H9 (cell line): Measurements from ENCODE around the gene DENND1A. TPM values are rescaled to one million over a fixed set of nuclear protein-coding genes. Genes with fewer than 3 reads are reported as not detected.

Source experiments
- DNase-seq: peaks from one replicate; pipeline ENCODE4 v3.0.0-alpha.2; 2017
- H2AFZ ChIP-seq: one replicate; pipeline ENCODE4 v1.6.1; 2013; ENCODE audit warnings: mild to moderate bottlenecking, low read length, control low read depth, moderate library complexity
- H2AK5ac ChIP-seq: 2 replicates; pipeline ENCODE4 v1.6.1; 2013; ENCODE audit warnings: low read length, control low read depth, mixed read lengths; ENCODE audit not compliant: insufficient read length
- H2BK120ac ChIP-seq: one replicate; pipeline ENCODE4 v1.6.1; 2013; ENCODE audit warnings: low read depth, mild to moderate bottlenecking, low read length, control low read depth, inconsistent platforms; ENCODE audit not compliant: poor library complexity, severe bottlenecking
- H2BK12ac ChIP-seq: 2 replicates; pipeline ENCODE4 v1.6.1; 2013; ENCODE audit warnings: low read length, control low read depth, mixed read lengths, low read depth; ENCODE audit not compliant: insufficient read length
- H2BK15ac ChIP-seq: 2 replicates; pipeline ENCODE4 v1.6.1; 2013; ENCODE audit warnings: low read depth, low read length, control low read depth
- H2BK20ac ChIP-seq: one replicate; pipeline ENCODE4 v1.6.1; 2013; ENCODE audit warnings: low read depth, mild to moderate bottlenecking, low read length, control low read depth, inconsistent platforms; ENCODE audit not compliant: poor library complexity, severe bottlenecking
- H2BK5ac ChIP-seq: 2 replicates; pipeline ENCODE4 v1.6.1; 2013; ENCODE audit warnings: low read length, control low read depth, mixed read lengths; ENCODE audit not compliant: insufficient read length
- H3K14ac ChIP-seq: 2 replicates; pipeline ENCODE4 v1.6.1; 2013; ENCODE audit warnings: low read length, control low read depth; ENCODE audit not compliant: insufficient read depth
- H3K18ac ChIP-seq: 2 replicates; pipeline ENCODE4 v1.6.1; 2013; ENCODE audit warnings: low read depth, mild to moderate bottlenecking, mixed read lengths, low read length, control low read depth; ENCODE audit not compliant: insufficient read length
- H3K23ac ChIP-seq: 2 replicates; pipeline ENCODE4 v1.6.1; 2013; ENCODE audit warnings: low read length, control low read depth, mixed read lengths, low read depth; ENCODE audit not compliant: insufficient read length
- H3K23me2 ChIP-seq: 2 replicates; pipeline ENCODE4 v1.6.1; 2013; ENCODE audit warnings: low read depth, mild to moderate bottlenecking, mixed read lengths, low read length, control low read depth; ENCODE audit not compliant: insufficient read length, poor library complexity, severe bottlenecking
- H3K27ac ChIP-seq: 2 replicates; pipeline ENCODE4 v1.5.1; 2013; ENCODE audit warnings: low read length, control low read depth, mixed read lengths, low read depth; ENCODE audit not compliant: insufficient read length
- H3K27me3 ChIP-seq: 2 replicates; pipeline ENCODE4 v1.6.1; 2013; ENCODE audit warnings: low read length, control low read depth, inconsistent platforms; ENCODE audit not compliant: insufficient read depth
- H3K4ac ChIP-seq: 2 replicates; pipeline ENCODE4 v1.6.1; 2013; ENCODE audit warnings: low read depth, mild to moderate bottlenecking, control low read depth, inconsistent platforms, low read length, moderate library complexity
- H3K4me1 ChIP-seq: 2 replicates; pipeline ENCODE4 v1.6.1; 2013; ENCODE audit warnings: low read length, control low read depth, inconsistent platforms; ENCODE audit not compliant: insufficient read depth
- H3K4me2 ChIP-seq: 2 replicates; pipeline ENCODE4 v1.6.1; 2013; ENCODE audit warnings: low read length, control low read depth, mixed read lengths; ENCODE audit not compliant: insufficient read length, insufficient read depth
- H3K56ac ChIP-seq: 2 replicates; pipeline ENCODE4 v1.6.1; 2013; ENCODE audit warnings: low read depth, mild to moderate bottlenecking, mixed read lengths, low read length, control low read depth; ENCODE audit not compliant: insufficient read length
- H3K79me1 ChIP-seq: 2 replicates; pipeline ENCODE4 v1.6.1; 2013; ENCODE audit warnings: low read depth, mild to moderate bottlenecking, moderate library complexity, low read length, control low read depth, inconsistent platforms; ENCODE audit not compliant: insufficient read depth, poor library complexity, severe bottlenecking
- H3K79me2 ChIP-seq: 2 replicates; pipeline ENCODE4 v1.6.1; 2013; ENCODE audit warnings: low read length, control low read depth, inconsistent platforms; ENCODE audit not compliant: insufficient read depth
- H3K9ac ChIP-seq: 2 replicates; pipeline ENCODE4 v1.6.1; 2013; ENCODE audit warnings: low read length, control low read depth, mixed read lengths; ENCODE audit not compliant: insufficient read length; ENCODE audit errors: extremely low read depth
- H3K9me3 ChIP-seq: one replicate; pipeline ENCODE4 v1.6.1; 2013; ENCODE audit warnings: low read depth, low read length, inconsistent platforms; ENCODE audit not compliant: control insufficient read depth
- H3T11ph ChIP-seq: one replicate; pipeline ENCODE4 v1.6.1; 2013; ENCODE audit warnings: mild to moderate bottlenecking, low read length, control low read depth, inconsistent platforms
- H4K20me1 ChIP-seq: one replicate; pipeline ENCODE4 v1.6.1; 2013; ENCODE audit not compliant: control insufficient read depth, insufficient read length, insufficient read depth
- H4K5ac ChIP-seq: 2 replicates; pipeline ENCODE4 v1.6.1; 2013; ENCODE audit warnings: low read depth, mild to moderate bottlenecking, mixed read lengths, low read length, control low read depth; ENCODE audit not compliant: insufficient read length
- H4K8ac ChIP-seq: replicated peaks from 2 replicates; pipeline ENCODE4 v1.6.1; 2013; ENCODE audit warnings: low read length, control low read depth, mixed read lengths, low read depth; ENCODE audit not compliant: insufficient read length
- H4K91ac ChIP-seq: 2 replicates; pipeline ENCODE4 v1.6.1; 2013; ENCODE audit warnings: low read depth, mild to moderate bottlenecking, moderate library complexity, mixed read lengths, low read length, control low read depth; ENCODE audit not compliant: insufficient read length
- H3K27ac Mint-ChIP-seq, 3 experiments: 2 replicates in 2 of 3; 3 replicates in 1 of 3; pipeline ENCODE4 v1.8.0; 2020 to 2021; ENCODE audit warnings: mixed read lengths in 3 of 3, mild to moderate bottlenecking in 1 of 3, moderate library complexity in 1 of 3
- H3K27me3 Mint-ChIP-seq: 2 replicates; pipeline ENCODE4 v1.8.0; 2021; ENCODE audit warnings: low read depth, mild to moderate bottlenecking, moderate library complexity, mixed read lengths
- H3K36me3 Mint-ChIP-seq, 3 experiments: 2 replicates in 2 of 3; 3 replicates in 1 of 3; pipeline ENCODE4 v1.8.0; 2020 to 2021; ENCODE audit warnings: low read depth in 3 of 3, mixed read lengths in 3 of 3; ENCODE audit not compliant: insufficient read depth in 1 of 3
- H3K4me1 Mint-ChIP-seq, 2 experiments: 2 replicates each; pipeline ENCODE4 v1.8.0; 2020; ENCODE audit warnings: mixed read lengths in 2 of 2
- H3K4me3 Mint-ChIP-seq, 2 experiments: 2 replicates in 1 of 2; 3 replicates in 1 of 2; pipeline ENCODE4 v1.8.0; 2020 to 2021; ENCODE audit warnings: mild to moderate bottlenecking in 2 of 2, mixed read lengths in 2 of 2, moderate library complexity in 1 of 2
- H3K9me3 Mint-ChIP-seq, 2 experiments: 2 replicates in 1 of 2; 3 replicates in 1 of 2; pipeline ENCODE4 v1.8.0; 2020; ENCODE audit warnings: mild to moderate bottlenecking in 2 of 2, mixed read lengths in 2 of 2, moderate library complexity in 1 of 2
- WGBS: extraction: QIAGEN DNeasy Blood & Tissue Kit; methylation state at CpG from one replicate; pipeline ENCODE4 v1.1.7; 2013; ENCODE audit warnings: missing lambda C conversion rate, low lambda C conversion rate, mixed read lengths; ENCODE audit not compliant: insufficient read length; ENCODE audit errors: extremely low coverage; 5-methylcytosine and 5-hydroxymethylcytosine counted together
- total RNA-seq: library from RNA; stranded (reverse); gene quantifications from 2 replicates; pipeline ENCODE4 v1.2.1, GENCODE V29; 2021
- TF ChIP-seq, protein P1 (sequence below): fragments of 200-600 bp; sonication (generic); conservative IDR thresholded peaks from 3 replicates; pipeline ENCODE4 v1.8.0; 2021; ENCODE audit warnings: antibody characterized with exemption, mild to moderate bottlenecking

Gene DENND1A
- total RNA-seq, 1 experiment from 2014 or later = 20.4 TPM

- Mint-ChIP-seq H3K36me3 (peaks cover 17 to 24% (median 18%) of the 10 kb centered on the region in 3 experiments), H3K4me1 (peaks cover 24 to 37% of the 10 kb centered on the region in 2 experiments), H3K27me3 (no peaks in the 10 kb centered on the region), H3K9me3 (peaks cover 0 to 11% of the 10 kb centered on the region in 2 experiments; a peak in 3 of 5 replicates), H3K27ac (no peak overlapping the region), H3K4me3 (no peak overlapping the region)
- Histone ChIP-seq H3K79me1 (no peaks in the 10 kb centered on the region), H3K56ac (no peak overlapping the region), H2BK12ac (no peak overlapping the region), H3K4me2 (no peak overlapping the region), H4K91ac (no peak overlapping the region), H3K9me3 (no peaks in the 10 kb centered on the region), H4K20me1 (no peaks in the 10 kb centered on the region), H2BK120ac (no peak overlapping the region), H3K79me2 (no peaks in the 10 kb centered on the region), H3K4ac (no peak overlapping the region), H3K4me1 (0 out of 2 replicates have a peak, but pooled peaks cover 2% of the 10 kb centered on the region), H2BK20ac (no peak overlapping the region), H3K23me2 (no peaks in the 10 kb centered on the region), H3K27ac (no peak overlapping the region), H2BK5ac (no peak overlapping the region), H2AK5ac (no peak overlapping the region), H3K27me3 (no peaks in the 10 kb centered on the region), H4K8ac (no peak overlapping the region), H3K23ac (no peak overlapping the region), H3K14ac (no peak overlapping the region), H3K9ac (no peak overlapping the region), H3K18ac (no peak overlapping the region), H4K5ac (no peak overlapping the region), H3T11ph (no peak overlapping the region), H2AFZ (no peak overlapping the region), H2BK15ac (no peak overlapping the region)
- DNase-seq = no peak
- TF ChIP-seq, protein P1, sequence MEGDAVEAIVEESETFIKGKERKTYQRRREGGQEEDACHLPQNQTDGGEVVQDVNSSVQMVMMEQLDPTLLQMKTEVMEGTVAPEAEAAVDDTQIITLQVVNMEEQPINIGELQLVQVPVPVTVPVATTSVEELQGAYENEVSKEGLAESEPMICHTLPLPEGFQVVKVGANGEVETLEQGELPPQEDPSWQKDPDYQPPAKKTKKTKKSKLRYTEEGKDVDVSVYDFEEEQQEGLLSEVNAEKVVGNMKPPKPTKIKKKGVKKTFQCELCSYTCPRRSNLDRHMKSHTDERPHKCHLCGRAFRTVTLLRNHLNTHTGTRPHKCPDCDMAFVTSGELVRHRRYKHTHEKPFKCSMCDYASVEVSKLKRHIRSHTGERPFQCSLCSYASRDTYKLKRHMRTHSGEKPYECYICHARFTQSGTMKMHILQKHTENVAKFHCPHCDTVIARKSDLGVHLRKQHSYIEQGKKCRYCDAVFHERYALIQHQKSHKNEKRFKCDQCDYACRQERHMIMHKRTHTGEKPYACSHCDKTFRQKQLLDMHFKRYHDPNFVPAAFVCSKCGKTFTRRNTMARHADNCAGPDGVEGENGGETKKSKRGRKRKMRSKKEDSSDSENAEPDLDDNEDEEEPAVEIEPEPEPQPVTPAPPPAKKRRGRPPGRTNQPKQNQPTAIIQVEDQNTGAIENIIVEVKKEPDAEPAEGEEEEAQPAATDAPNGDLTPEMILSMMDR = no peak
- WGBS = no CpG with 5 or more reads among the region's 3 CpGs
These were observed 271.1 kb downstream of the DENND1A start for GRCh38 chr9:123658792-123659191.
